Measurements from ENCODE around the gene NFATC1.
A peak's percentile ranks its signal among the peaks of the same experiment; 100 is the strongest.

NFATC1 gene

DNA sequence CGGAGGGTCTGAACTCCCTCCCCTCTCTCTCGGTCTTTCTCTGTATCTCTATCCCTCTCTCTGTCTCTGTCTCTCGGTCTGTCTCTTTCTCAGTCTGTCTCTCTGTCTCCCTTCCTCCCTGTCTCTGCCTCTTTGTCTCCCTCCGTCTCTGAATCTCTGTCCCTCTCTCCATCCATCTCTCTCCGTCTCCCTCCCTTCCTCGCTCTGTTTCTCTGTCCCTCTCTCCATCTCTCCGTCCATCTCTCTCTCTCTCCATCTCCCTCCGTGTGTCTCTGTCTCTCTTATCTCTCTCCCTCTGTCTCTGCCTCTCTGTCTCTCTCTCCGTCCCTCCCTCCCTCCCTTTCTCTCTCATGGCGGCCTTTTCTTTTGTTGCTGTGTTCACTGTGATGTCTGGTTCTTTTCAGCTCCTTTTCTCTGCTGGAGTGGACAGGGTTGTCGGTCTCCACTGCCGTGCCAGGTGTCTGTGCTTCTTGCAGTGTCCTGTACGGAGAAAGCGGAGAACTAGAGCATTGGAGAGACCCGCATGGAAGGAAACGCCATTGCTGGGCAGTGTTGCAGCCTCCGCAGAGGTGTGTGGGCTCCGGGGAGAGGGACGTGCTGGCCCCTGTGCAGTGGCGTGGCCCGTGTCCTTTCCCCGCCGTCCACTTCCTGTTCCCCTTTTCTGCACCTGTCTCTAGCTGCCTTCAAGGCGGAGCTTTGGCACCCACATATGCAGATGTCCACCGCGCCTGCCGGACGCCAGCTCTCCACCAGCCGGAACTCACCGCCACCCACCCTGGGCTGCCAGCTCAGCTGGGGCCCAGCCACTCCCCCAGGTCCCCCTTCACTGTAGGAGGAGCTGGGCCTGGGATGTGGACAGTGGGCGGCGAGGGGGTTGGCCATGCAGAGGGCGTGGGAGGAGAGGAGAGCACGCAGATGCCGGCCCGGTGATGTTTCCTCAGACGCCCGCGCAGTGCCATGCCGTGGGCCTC lies 113.1 kb downstream of the NFATC1 start:
- no peak for DNase-seq (ENCODE audit: low read depth)

DNA sequence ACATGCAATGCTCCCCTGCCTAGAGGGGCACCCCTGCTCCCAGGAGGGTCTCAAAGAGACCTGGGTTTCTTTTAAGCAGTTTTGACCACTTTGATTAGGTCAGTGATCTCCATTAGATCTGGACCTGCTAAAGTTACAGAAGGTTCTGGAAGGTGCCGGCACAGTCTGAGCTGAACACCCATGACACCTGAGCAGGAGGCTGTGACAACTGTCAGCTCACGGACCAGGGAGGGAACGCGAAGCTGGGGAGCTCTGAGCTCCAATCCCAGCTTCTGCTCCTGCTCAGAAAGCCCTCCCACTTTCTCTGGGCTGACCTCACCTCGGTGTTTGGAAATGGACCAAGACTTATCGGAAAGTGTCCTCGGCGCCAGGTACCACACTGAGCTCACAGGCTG lies 113.8 kb downstream of the NFATC1 start:
- no peak for DNase-seq (ENCODE audit: low read depth)

DNA sequence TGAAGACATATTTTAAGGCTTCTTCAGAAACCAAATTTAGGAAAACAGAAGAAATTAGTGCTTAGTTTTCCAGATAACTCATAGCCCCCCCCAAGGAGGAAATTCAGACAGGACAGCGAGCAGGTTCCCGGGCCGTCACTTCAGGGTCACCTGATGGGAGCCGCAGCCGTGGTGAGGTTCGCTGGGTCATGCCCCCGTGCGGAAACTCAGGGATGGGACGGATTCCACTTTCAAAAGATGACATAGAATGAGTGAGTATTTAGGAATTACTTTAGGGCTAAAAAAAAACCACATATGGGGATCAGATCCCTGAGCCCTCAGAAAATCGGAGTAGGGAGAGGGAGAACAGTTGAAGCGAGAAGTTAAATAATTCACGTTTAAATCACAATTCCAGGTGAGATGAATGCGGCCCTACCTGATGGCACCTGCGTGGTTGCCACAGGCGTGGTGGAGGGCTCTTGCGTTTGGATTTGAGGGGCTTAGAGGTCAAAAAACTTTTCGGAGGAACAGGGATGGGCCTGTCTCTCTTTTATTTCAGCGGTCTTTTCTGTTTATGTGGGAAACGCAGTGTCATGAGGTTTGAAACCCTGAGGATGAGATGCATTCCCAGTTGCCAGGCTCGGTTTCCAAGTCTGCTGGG lies 114.4 kb downstream of the NFATC1 start:
- no peak for DNase-seq (ENCODE audit: low read depth)

DNA sequence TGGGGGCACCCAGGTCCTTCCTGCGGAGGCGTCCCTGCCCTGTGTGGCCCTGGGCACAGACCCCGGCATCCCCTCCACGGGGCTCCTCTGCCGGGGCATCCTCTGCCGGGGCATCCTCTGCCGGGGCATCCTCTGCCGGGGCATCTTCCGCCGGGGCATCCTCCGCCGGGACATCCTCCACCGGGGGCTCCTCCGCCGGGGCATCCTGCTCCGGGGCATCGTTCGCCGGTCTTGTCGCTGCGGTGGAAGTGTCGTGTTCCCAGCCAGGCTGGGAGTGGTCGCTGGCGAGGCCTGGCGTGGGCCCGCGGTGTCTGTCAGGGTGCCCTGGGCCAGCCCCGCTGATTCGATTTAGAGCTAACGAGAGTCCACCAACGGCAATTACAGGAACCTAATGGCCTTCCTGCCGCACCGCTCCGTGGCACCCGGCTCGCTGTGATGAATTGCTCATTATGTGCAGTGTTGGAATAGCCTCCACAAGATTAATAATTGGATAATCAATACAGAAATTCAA lies 115.1 kb downstream of the NFATC1 start:
- DNase-seq (ENCODE audit: low read depth) = no peak

DNA sequence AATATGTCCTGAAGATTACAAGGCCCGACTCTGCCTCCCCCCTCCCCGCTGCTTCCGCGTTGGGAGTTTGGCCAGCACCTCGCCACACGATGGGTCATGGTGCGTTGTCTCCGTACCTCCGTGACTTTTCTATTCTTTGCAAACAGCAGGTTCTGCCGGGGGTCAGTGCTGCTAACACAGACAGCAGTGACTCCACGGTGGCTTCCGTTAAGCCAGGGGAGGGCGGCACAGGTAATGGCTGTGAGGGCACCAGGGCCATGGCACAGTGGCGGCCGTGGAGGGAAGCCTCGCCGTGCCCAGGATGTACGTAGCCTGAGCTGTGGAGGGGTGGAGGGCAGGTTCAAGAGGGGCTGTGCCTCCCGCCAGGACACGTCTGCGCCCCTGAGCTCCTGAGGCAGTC lies 115.5 kb downstream of the NFATC1 start:
- DNase-seq (ENCODE audit: low read depth) = no peak

DNA sequence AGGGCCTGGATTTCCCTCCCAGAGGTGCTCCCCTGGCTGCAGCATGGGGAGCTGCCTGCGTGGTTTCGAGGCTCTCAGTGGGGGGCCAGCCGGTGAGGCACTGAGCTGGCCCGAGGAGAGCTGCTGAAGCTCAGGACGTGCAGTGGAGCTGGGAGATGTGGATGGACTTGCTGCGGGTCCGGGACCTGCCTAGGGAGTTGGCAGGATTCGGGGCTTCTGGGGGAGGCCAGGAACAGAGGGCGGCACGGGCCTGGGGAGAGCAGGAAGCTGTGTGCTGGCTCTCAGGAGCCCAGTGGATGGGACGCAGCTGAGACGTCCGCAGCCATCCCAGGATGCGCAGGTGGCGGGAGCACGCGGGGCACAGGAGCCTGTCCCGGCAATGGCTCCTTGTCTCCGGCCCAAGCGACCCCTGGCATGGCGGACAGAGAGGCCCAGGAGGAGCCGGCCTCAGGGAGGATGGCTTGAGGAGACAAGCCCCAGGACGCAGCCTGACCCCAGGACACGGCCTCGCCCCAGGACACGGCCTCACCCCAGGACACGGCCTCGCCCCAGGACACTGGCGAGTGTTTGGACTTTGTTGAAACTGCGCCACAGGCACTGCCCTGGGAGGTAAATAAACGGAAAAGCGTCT lies 116.1 kb downstream of the NFATC1 start:
- DNase-seq (ENCODE audit: low read depth) = no peak

DNA sequence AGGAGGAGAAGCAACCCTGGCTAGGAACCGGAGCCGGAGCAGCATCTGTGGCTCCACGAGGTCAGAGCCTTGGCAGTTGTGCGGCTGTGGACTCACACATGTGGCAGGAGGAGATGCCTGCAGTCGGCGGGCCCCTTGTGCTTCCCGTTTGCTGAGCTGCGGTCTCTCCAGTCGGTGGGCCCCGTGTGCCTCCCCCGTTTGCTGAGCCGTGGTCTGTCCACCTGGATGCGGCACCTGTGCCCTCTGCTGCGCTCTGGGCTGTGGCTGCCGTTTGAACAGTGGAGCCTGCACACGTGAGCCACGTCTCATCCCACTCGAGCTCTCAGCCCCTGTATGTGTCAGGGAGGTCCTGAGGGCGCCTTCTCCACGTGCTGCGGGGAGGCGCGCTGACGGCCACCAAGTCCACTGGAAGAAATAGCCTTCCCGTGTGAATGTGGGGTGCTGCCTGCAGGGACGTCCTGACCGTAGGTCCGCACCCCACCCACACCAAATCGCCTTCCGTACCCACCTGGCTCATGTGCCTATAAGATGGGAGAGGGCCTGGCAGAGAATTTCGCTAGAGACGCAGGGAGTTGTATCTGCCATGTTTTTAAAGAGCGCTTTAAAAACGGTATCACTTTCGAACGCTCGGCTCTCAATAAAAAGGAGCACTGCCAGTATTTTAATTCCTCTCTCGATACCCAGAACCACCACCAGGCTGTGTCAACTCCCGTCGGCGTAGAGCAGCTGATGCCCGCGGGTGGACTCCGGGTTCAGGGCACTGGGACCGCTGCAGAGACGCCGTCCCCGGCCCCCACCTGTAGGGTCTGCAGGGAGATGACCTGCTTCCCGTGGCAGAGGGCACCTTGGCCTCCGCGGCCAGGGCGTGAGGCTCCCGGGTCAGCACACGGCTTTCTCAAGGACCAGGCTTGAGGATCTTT lies 117.0 kb downstream of the NFATC1 start:
- no peak for DNase-seq (ENCODE audit: low read depth)

DNA sequence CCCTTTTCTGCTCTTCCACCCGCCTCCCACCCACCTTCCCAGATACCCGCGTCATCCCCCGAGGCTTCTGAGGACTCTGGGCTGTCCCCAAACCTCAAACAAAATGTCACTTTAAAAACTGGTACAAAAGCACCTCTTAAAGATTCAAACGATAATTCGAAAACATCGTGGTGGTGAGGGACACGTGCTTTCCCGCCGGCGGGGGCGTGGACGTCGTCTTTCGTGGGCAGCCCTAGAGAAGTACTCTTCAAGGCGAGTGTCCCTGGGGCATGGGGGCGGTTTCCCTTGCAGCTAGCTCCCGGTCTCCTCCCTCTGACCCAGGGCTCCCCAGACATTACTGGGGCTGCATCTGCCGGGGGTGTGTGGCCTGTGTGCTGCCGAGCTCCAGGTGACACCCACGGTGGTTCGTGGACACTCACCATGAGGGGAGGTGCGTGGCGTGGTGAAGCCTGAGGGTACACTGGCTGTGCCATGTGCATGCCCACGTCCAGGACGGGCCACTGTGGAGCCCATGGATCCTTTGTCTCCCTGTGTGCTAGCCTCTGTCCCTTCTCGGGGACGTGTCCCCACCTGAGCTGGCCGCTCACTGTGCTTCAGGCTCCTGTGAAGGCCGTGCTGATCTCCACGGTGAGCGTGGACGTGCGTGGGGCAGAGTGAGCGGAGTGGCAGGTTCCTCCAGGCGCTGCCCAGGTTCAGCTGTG lies 117.8 kb downstream of the NFATC1 start:
- DNase-seq (ENCODE audit: low read depth) = no peak

DNA sequence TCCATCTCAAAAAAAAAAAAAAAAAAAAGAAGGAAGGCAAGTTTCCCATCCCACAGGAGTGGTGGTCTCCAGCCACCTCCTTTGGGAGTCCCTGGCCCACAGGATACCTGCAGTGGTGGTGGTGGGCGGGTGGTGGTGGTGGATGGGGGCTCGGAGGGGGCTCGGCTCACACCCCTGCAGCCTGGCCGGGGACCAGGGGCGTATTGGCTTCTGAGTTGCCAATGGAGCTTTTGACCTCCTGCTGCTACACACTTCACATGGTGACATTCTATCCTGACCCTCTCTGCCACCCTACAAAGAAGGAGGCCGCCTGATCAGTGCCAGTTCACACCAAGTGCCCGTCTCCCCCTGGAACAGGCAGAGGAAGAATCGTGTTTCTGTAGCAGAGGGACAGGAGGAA lies 119.6 kb downstream of the NFATC1 start:
- no peak for DNase-seq (ENCODE audit: low read depth)

DNA sequence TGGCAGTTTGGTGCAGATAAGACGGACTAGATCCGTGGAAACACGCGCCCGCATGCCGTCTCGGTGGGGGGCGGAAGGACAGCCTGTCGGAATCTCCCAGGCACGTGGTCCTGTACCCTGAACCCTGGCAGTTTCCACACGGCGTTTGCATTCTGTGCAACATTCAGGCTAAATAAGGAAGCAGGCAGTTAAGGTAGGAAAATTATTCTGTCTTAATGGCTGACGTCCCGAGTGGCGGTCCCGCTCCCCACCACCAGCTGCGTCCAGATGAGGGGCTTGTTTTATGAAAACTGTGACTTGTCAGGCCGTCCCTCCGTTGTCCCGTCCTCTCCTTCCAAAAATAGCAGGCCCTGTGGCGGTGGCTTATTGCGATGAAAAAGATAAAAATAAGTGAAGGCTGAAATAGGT lies 120.2 kb downstream of the NFATC1 start:
- DNase-seq (ENCODE audit: low read depth) = no peak

DNA sequence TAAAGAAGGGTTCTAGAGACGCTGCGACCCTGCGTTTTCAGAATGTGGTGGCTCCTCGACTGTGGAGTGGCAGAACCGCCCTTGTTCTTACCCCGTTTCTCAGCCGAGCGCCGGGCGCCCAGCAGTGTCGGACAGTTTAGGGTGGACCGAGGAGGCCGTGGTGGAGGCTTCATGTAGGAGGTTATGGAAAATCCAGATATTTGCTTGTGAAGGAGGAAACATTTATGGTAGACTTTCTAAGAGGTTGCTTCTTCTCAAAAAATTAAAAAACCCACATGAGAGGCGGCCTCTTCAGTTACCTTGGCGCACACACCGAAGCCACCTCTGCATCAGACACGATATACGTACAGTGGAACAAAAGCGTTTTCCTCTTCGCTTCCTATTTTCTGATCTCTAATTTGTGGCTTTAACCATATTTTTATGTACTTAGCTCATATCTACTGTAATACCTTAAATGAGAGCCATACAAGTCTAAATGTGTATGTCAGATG lies 120.8 kb downstream of the NFATC1 start:
- DNase-seq (ENCODE audit: low read depth) = no peak

DNA sequence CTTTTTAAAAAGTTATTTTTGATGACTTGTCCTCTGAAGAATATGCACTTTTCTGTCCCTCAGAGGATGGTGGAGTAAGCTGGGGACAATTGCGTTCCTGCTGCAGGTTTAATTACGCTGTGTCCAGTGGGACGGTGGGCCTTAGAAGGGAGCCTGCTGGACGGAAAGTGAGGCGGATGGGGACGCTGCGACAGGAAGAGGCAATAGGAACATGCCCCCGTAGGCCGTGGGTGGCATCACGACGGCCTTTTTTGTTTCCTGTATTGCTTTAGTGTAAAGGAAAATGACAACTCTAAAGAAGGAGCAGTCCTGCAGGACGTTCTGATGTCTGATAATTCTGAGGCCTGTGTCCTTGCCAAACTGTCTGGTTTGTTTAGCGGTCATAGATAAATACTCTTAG lies 121.6 kb downstream of the NFATC1 start:
- no peak for DNase-seq (ENCODE audit: low read depth)

DNA sequence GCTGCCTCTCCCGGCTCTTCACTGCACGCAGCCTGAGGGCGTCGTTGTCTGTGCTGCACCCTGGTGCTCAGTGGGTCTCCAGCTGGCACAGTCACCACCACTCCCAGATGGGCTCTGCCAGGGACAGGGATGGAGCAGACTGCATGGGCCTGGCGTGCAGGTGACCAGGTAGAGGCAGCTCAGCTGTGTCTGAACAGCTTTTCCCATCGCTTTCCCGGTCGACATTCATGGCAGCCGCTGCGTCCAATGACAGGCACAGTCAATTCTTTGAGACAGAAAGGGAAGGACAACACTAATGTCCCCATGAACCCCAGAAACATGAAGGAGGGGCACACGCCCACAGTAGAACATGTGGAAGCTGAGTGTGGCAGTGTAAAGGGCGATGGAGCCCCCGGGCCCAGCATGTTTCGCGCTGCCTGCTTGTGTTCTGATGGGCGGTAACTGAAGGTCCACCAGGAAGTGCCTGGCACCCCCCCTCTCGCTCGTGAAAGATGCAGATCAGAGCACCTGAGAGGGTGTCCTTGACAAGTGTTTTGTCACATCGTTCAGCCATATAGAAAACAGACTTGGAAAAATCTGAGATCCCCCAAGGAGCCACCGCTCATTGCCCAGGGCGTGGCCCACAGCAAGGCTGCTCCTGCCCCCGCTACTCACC lies 122.4 kb downstream of the NFATC1 start:
- DNase-seq (ENCODE audit: low read depth) = no peak

DNA sequence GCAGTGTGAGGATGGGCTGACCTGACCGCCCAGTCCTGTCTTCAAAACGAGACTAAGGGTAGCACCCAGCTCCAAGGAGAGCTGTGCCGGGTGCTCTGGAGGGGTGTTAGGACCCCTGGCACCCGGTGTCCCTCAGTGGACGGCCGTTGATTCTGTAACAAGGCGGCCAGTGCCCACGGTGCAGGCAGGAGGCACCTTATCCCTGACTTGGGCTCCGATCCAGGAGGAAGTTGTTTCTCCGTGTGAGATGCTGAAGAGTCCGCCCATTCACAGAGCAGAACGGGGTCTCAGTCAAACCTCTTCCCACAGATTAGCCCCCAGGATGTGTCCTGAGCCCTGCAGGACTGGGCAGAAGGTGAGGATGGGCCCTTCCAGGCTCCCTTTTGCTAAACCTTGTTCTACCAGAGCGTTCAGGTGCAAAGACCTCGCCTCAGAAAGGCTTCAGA lies 123.0 kb downstream of the NFATC1 start:
- no peak for DNase-seq (ENCODE audit: low read depth)

DNA sequence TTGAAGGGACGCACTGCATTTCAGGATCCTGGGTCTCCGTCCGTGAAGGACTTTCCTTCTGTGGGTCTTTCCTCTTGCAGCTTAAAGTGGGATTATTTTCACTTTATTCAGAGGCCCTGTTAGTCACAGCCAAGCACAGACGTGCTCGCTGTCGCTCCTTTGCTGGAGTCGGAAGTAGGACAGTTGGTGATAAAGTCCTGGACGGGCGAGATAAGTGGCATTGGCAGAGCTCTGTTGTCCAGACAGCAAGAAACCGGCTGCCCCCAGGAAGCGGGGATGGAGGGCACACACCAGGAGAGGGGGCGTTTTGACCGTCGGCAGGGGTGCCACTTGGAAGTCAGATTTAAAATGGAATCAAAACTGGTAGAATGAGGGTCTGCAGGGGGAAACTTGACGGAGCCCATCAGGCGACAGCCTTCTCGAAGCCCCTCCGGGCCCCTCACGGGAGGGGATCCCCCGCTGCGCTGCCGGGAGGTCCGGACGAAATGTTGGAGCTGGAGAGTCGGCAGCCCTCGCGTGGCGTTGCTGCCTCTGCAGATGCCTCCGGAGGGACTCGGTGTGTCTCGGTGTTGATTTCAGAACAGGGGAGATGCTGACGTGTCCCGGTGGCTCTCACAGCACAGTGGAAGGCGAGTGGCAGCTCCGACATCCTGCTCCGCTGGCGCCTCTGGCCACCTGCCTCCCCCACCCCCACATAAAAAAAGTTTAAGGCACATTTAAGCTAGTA lies 124.2 kb downstream of the NFATC1 start:
- peak; percentile 43 for DNase-seq (ENCODE audit: low read depth)

DNA sequence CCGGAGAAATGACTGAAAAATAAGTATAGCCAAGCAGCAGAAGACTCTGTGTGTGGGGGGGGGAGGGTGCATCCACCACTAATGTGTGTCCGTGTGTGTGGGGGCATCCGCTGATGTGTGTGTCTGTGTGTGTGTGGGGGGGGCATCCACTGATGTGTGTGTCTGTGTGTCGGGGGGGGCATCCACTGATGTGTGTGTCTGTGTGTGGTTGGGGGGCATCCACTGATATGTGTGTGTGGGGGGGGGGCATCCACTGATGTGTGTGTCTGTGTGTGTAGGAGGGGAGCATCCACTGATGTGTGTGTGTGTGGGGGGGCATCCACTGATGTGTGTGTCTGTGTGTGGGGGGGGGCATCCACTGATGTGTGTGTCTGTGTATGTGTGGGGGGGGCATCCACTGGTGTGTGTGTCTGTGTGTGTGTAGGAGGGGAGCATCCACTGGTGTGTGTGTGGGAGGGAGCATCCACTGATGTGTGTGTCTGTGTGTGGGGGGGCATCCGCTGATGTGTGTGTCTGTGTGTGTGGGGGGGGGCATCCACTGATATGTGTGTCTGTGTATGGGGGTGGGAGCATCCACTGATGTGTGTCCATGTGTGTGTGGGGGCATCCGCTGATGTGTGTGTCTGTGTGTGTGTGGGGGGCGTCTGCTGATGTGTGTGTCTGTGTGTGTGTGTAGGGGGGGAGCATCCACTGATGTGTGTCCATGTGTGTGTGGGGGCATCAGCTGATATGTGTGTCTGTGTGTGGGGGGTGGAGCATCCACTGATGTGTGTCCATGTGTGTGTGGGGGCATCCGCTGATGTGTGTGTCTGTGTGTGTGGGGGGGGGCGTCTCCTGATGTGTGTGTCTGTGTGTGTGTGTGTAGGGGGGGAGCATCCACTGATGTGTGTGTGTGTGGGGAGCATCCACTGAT lies 125.0 kb downstream of the NFATC1 start:
- no peak for DNase-seq (ENCODE audit: low read depth)

DNA sequence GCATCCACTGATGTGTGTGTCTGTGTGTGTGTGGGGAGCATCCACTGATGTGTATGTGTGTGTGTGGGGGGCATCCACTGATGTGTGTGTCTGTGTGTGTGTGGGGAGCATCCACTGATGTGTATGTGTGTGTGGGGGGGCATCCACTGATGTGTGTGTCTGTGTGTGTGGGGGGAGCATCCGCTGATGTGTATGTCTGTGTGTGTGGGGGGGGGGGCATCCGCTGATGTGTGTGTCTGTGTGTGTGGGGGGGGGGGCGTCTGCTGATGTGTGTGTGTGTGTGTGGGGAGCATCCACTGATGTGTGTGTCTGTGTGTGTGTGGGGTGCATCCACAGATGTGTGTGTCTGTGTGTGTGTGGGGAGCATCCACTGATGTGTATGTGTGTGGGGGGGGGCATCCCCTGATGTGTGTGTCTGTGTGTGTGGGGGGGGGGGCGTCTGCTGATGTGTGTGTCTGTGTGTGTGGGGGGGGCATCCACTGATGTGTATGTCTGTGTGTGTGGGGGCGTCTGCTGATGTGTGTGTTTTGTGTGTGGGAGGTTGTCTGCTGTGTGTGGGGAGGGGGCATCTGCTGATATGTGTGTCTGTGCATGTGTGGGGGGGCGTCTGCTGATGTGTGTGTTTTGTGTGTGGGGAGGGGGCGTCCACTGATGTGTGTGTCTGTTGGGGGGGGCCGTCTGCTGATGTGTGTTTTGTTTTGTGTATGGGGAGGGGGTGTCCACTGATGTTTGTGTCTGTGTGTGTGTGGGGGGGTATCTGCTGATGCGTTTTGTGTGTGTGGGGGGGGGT lies 125.9 kb downstream of the NFATC1 start:
- no peak for DNase-seq (ENCODE audit: low read depth)
